Esophagus muscularis mucosa (tissue), 4 donors: ENCODE data around the gene MYO10.

ENCODE experiments used
- CTCF ChIP-seq, 3 experiments: fragments of 200-600 bp in 2 of 3; fragments of 450-650 bp in 1 of 3; sonication (generic) in 2 of 3; IDR thresholded peaks; one replicate each; pipeline ENCODE4 v1.5.1; 2017 to 2019; ENCODE audit warnings: antibody characterized with exemption in 3 of 3, mild to moderate bottlenecking in 2 of 3, moderate library complexity in 1 of 3
- EP300 ChIP-seq: sonication (generic); formaldehyde crosslinking; IDR thresholded peaks from one replicate; pipeline ENCODE4 v1.6.1; 2017; ENCODE audit warnings: antibody characterized with exemption
- POLR2A ChIP-seq: fragments of 450-650 bp; IDR thresholded peaks from one replicate; pipeline ENCODE4 v1.6.1; 2017; ENCODE audit warnings: antibody characterized with exemption, moderate library complexity, mild to moderate bottlenecking, low read depth

DNA sequence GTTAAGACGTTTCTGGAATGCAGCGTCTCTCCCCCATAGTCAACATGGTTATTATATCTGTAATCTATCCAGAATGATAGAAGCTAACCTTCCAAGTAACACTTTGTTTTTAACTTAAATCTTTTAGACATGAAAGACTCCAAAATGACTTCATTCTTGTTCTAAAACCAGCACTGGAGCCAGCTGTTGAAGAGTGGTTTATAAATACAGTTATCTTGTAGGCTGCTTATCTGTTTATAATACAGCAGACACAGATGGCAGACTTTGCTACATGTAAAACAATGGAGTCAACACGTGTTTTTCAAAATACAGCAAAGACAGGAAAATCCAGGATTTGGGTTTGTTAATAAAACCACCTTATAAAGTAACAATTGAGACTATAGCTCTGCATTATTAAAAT lies 270.5 kb downstream of the MYO10 start:
- TF ChIP-seq CTCF (IDR thresholded peaks at IDR 0.05) (no peak), POLR2A (no peak), EP300 (no peak)
